Activated gamma-delta T cell treated with Interleukin-2 at 50 U/mL for 16 hours (primary cell): ENCODE data around the gene PASK.

ENCODE experiments used
- DNase-seq: peaks from one replicate; pipeline ENCODE4 v3.0.0-alpha.2; 2020

The PASK gene

GRCh38 chr2:241142593-241142992, 6.7 kb downstream of the PASK start:
- no peak for DNase-seq

- DNase-seq = no peak
Observed at GRCh38 chr2:241142063-241142462, 7.2 kb downstream of the PASK start.

GRCh38 chr2:241141214-241141770, 8.0 kb downstream of the PASK start:
- no peak for DNase-seq

GRCh38 chr2:241140445-241140840, 8.8 kb downstream of the PASK start:
- DNase-seq = no peak

- no peak for DNase-seq
Observed at GRCh38 chr2:241139531-241140444, 9.5 kb downstream of the PASK start.

- no peak for DNase-seq
Observed at GRCh38 chr2:241138471-241138870, 10.8 kb downstream of the PASK start.

- no peak for DNase-seq
Observed at GRCh38 chr2:241137276-241138190, 11.7 kb downstream of the PASK start.

GRCh38 chr2:241136661-241137260, 12.5 kb downstream of the PASK start:
- DNase-seq = no peak

GRCh38 chr2:241136191-241136590, 13.1 kb downstream of the PASK start:
- DNase-seq = no peak

GRCh38 chr2:241135737-241136136, 13.5 kb downstream of the PASK start:
- no peak for DNase-seq

GRCh38 chr2:241134711-241135110, 14.6 kb downstream of the PASK start:
- DNase-seq = no peak

- no peak for DNase-seq
Observed at GRCh38 chr2:241133436-241133820, 15.8 kb downstream of the PASK start.

GRCh38 chr2:241132538-241133435, 16.5 kb downstream of the PASK start:
- no peak for DNase-seq

- DNase-seq = no peak
Observed at GRCh38 chr2:241131531-241131930, 17.7 kb downstream of the PASK start.

- DNase-seq = no peak
Observed at GRCh38 chr2:241130316-241130715, 19.0 kb downstream of the PASK start.

- no peak for DNase-seq
Observed at GRCh38 chr2:241129086-241129871, 20.0 kb downstream of the PASK start.

GRCh38 chr2:241128266-241128665, 21.0 kb downstream of the PASK start:
- no peak for DNase-seq

- DNase-seq = no peak
Observed at GRCh38 chr2:241126771-241127202, 22.5 kb downstream of the PASK start.

GRCh38 chr2:241126201-241126611, 23.1 kb downstream of the PASK start:
- DNase-seq = no peak

- DNase-seq = no peak
Observed at GRCh38 chr2:241125626-241126025, 23.6 kb downstream of the PASK start.
